ENCODE results near the gene C17orf75.

C17orf75 gene

GRCh38 chr17:32349854-32350665 lies 8.1 kb upstream of the C17orf75 start, which contains the start of gene ZNF207 (continued):
- TF ChIP-seq REST (tag by site-specific recombination; IDR thresholded peaks at IDR 0.05) (peak; percentile 57), ZNF426 (tag by site-specific recombination; IDR thresholded peaks at IDR 0.05) (no peak), GLI2 (tag by site-specific recombination; IDR thresholded peaks at IDR 0.05; ENCODE audit: borderline replicate concordance, low read depth) (no peak), ZBTB21 (tag by site-specific recombination; IDR thresholded peaks at IDR 0.05) (0 out of 2 replicates have a peak, but pooled peaks have one; percentile 23), ZSCAN5A (tag by site-specific recombination; IDR thresholded peaks at IDR 0.05) (no peak; the same call in 1 of the 2 replicates), ZNF133 (tag by site-specific recombination; IDR thresholded peaks at IDR 0.05) (no peak), ATF2 (tag by site-specific recombination; IDR thresholded peaks at IDR 0.05; ENCODE audit: low read depth) (no peak), ZNF707 (tag by site-specific recombination; IDR thresholded peaks at IDR 0.05) (no peak), ZBTB17 (tag by site-specific recombination; IDR thresholded peaks at IDR 0.05) (peak; percentile 13; the same call in 1 of the 2 replicates), ZNF692 (tag by site-specific recombination; IDR thresholded peaks at IDR 0.05) (peak; percentile 57; the same call in 1 of the 2 replicates), ZNF660 (tag by site-specific recombination; IDR thresholded peaks at IDR 0.05) (peak; percentile 64; the same call in 1 of the 2 replicates), ZNF140 (tag by site-specific recombination; IDR thresholded peaks at IDR 0.05) (no peak), ZSCAN18 (tag by site-specific recombination; IDR thresholded peaks at IDR 0.05) (no peak; the same call in 1 of the 2 replicates), HIC1 (tag by site-specific recombination; IDR thresholded peaks at IDR 0.05) (no peak), ZXDB (tag by site-specific recombination; IDR thresholded peaks at IDR 0.05) (peak; percentile 50; the same call in 1 of the 2 replicates), ZNF239 (tag by site-specific recombination; IDR thresholded peaks at IDR 0.05) (peak; percentile 79), ZNF501 (tag by site-specific recombination; IDR thresholded peaks at IDR 0.05) (peak; percentile 99), IKZF3 (tag by site-specific recombination; IDR thresholded peaks at IDR 0.05) (peak; percentile 67), ZNF704 (tag by site-specific recombination; IDR thresholded peaks at IDR 0.05) (no peak), CTCF (tag by site-specific recombination; IDR thresholded peaks at IDR 0.05) (peak; percentile 53; the same call in 1 of the 2 replicates), KLF1 (tag by site-specific recombination; IDR thresholded peaks at IDR 0.05) (peak; percentile 64), ZNF544 (tag by site-specific recombination; IDR thresholded peaks at IDR 0.05) (no peak), ZNF114 (tag by site-specific recombination; IDR thresholded peaks at IDR 0.05) (no peak), ZSCAN16 (tag by site-specific recombination; IDR thresholded peaks at IDR 0.05) (no peak)

Measured in HEK293 (cell line).